PFSK-1 (cell line): Measurements from ENCODE around the gene ZNF613.

Experiments used
- POLR2AphosphoS5 ChIP-seq: IDR thresholded peaks from 2 replicates; pipeline ENCODE4 v1.6.1; 2012; ENCODE audit warnings: low read depth, mild to moderate bottlenecking, control low read depth, low read length, moderate library complexity
- REST ChIP-seq, 2 experiments: IDR thresholded peaks; 2 replicates each; pipeline versions ENCODE4 v1.6.1 to v1.8.0; 2011 to 2012; ENCODE audit warnings: low read depth in 2 of 2, low read length in 2 of 2, control low read depth in 1 of 2, inconsistent platforms in 1 of 2, mild to moderate bottlenecking in 1 of 2, moderate library complexity in 1 of 2; ENCODE audit not compliant: insufficient read depth in 1 of 2
- SIN3A ChIP-seq: IDR thresholded peaks from 2 replicates; pipeline ENCODE4 v1.6.1; 2012; ENCODE audit warnings: mild to moderate bottlenecking, low read length, moderate library complexity, borderline replicate concordance; ENCODE audit not compliant: insufficient read depth

- TF ChIP-seq SIN3A = no peak
- TF ChIP-seq POLR2AphosphoS5 = no peak
- TF ChIP-seq REST (IDR thresholded peaks at IDR 0.05; ENCODE audit: insufficient read depth in 1 of 2, low read depth in 2 of 2, low read length in 2 of 2) = no peak
These were observed 66.9 kb downstream of the ZNF613 start for GRCh38 chr19:51994048-51994644.
